Activated CD4-positive, alpha-beta T cell treated with anti-CD3 and anti-CD28 coated beads, Interleukin-2, amount 50 U/mL, for 1 hour (primary cell): Measurements from ENCODE around the gene RALGAPA2.

Experiments
- DNase-seq: peaks from one replicate; pipeline ENCODE4 v3.0.0-alpha.2; 2020

Gene RALGAPA2

DNA sequence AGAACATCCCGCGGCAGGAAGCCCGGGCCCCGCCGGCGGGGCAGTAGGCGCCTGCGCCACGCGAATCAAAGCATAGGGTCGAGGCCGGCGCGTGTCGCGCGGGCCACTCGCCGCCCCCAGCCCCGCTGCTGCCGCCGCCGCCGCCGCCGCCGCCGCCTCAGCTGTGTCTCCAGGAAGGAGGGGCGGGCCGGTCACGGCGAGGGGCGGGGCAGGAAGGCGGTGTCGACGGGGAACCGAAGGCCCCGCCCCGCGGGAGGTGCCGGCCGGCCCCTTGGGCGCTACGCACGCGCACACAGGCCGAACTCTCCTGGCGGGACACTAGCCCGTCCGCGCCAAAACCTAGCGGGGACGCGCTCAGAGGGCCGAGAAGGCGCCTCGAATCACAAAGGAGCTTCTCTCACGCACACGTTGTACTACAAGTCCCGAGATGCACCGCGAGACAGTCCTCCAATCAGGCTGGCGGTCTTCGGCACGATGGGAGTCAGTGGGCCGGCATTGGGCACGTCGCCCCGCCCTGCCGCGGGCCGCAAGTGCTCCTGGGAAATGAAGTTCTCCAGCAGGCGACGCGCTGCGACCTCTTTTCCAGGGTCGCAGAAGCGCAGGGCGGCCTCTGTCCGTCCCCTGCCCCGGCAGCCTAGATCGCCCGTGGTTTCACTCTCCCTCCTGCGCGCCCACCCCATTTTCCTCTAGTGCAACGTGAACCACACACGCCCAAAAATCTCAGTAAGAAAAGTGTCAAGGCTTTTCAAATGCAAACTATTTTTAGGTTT lies at the start of gene RALGAPA2:
TSS of gene RALGAPA2 (minus strand) at position 171 of the 770 bp plus-strand sequence. CDS start at position 7, 164 bp downstream.
- peak; percentile 93 for DNase-seq

DNA sequence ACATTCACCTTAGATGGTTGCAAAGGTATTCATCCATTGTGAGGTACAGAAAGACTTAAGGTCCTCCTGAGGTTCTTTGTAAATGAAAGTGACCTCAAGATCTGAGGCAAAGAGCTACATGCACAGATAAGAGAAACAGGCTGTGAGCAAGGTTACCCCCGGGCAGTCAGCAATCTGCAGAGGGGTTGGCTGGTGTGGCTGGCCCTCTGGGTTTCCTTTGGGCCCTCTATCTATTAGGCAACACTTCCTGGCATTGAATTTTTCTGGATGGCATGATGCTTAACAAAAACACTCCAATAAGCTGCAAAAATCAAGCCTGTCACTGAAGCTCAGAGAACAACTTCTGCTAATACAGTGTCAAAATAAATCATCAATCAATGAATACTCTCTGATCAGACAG lies 48.9 kb upstream of the RALGAPA2 start:
- DNase-seq = no peak

DNA sequence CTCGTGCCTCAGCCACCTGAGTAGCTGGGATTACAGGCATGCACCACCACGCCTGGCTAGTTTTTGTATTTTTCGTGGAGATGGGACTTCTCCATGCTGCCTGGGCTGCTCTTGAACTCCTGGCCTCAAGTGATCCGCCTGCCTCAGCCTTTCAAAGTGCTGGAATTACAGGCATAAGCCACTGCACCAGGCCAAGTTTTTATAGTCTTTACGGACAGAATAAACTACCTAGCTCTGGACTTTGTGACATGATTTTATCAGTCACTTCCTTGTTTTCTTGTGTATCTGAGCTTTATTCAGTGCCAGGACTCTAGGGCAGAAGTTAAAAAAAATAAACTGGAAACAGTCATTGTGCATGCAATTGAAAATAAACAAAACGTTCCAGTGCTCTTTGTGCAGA lies 46.7 kb upstream of the RALGAPA2 start:
- no peak for DNase-seq

DNA sequence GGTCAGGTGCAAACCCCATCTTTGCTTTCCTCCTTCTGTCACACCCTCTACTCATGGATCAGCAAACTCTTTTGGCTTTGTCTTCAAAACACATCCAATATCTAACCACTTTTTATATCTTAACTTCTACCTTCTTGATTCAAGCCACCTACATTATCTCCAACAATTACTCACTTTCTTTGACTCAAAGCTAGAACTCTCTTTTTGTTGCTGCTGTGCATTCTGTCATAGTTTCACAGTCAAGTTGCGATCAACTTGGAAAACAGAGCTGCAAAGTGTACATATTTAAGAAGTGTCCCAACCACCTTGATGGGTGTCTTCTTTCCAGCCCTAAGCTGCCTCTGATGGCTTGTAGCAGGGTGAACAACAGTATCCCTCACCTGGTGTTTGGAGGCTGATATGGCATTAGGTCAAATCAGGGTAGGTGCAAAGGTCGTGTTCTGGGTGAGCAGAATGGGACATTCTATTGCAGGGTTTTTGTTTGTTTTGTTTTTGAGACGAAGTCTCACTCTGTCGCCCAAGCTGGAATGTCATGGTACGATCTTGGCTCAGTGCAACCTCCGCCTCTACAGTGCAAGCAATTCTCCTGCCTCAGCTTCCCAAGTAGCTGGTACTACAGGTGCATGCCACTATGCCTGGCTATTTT lies 43.4 kb upstream of the RALGAPA2 start:
- DNase-seq = no peak

DNA sequence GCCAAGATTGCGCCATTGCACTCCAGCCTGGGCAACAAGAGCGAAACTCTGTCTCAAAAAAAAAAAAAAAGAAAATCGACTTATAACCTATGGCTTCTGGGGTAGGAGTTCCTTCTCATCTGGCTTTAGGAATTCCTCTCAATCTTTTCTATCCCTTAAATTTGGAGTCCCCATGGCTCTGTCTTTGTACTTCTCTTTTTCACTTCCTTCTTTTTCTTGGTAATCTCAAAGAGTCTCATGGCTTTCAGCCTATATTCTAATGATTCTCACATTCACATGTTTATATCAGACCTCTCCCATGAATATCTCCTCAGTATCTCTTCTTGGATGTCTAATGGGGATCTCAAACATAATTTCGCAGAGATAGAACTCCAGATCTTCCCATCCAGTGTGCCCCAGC lies 42.8 kb upstream of the RALGAPA2 start:
- DNase-seq = no peak

DNA sequence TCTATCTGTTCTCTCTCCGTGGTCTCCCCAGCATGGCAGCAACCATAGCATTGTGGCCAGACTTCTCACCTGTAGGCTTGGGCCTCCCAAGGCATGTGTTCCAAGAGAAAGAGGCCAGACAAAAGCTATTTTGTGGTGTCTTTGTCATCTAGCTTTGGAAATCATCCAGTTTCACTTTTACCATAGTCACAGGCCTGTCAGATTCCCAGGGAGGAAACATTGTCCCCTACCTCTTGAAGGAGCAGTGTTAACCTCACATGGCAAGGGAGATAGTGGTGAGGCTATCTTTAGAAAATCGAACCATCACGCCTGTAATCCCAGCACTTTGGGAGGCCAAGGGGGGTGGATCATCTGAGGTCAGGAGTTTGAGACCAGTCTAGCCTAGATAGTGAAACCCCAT lies 42.3 kb upstream of the RALGAPA2 start:
- DNase-seq = no peak

DNA sequence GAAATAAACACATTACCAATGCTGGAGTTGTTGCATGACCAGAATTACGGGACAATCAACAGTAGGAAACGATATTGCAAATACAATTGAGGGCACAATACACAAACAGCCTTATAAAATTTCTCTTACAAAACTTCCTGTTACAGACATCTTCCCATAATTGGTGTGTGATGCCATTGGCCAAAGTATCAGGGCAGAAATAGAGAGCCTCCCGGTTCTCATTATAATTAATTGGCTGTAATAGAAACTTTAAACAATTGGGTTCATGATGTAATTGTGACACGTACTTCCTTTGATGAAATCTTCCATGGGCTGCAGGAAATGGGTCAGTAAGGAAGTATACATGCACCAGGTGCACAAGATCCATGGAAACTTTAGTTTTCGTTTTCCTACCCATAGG lies 40.3 kb upstream of the RALGAPA2 start:
- DNase-seq = no peak

DNA sequence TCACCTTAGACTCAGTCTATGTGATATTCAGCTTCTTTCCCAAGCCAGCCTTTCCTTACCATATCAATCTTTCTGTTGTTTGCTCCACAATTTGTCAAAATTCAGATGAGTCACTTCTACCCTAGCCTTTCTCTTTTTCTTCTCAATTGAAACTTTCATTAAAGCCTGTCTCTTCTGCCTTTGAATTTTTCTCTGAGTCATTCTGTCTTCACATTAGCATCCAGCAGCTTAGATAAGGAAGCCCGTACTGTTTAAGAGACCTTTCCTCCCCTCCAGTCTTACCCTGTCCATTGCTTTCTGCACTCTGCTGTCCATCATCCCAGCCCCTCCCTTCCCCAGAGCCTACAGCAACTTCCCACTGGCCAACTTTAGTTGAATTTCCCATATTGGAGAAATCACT lies 34.9 kb upstream of the RALGAPA2 start:
- DNase-seq = no peak

DNA sequence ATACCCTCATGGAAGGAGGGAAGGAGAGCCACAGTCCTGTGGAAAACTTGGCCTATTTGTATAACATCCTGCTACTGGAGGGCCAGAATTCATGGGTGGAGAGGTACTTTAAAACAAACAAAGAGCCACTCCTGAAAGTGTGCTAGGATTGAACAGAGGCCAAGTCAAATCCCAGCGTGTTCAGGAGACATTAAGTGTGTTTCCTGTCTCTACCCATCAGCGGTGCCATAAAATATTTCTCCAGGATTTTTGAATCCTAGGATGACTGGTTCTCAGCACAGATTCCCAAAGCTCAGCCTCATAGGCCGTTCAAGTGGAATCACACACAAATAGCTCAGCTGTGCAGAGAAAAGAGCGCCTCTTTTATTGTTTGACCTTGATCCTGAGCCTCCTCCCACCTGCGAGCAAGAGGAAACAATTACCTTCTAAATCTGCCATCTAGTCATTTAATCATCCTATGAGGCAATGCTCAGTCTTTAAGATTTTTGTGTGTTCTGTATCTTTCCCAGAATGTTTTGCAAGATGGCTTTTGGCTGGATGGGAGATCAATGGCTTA lies 31.8 kb upstream of the RALGAPA2 start:
- no peak for DNase-seq

DNA sequence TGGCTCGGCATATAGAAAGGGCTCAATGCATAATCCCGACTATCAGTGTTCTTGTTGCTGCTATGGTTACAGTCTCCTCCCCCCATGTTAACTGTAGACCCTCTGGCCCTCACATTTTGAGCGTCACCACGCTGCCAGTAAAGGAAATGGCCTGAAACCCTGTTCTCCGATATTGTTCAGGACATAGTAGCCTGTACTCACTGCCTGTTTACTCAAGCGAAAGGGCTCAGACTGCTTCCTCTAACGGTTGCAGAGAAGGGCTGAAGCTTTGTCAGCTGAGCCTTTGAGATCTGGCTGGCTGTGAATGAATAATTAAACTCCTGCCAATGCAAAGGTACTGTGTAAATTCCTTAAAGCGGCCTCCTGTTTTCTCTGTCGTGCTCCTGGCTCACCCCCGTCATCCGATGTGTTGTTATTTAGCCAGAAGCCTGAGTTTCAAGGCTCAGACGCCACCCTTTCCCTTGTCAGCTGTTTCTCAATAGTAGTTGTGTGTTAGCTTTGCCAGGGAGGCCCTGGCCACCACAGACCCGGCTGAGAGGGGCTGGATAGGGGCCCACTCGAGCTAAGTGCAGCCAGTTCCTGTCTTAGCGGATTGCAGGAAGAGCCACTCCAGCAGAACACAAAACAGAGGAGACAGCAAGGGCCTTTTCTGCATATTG lies 31.2 kb upstream of the RALGAPA2 start:
- DNase-seq = no peak

DNA sequence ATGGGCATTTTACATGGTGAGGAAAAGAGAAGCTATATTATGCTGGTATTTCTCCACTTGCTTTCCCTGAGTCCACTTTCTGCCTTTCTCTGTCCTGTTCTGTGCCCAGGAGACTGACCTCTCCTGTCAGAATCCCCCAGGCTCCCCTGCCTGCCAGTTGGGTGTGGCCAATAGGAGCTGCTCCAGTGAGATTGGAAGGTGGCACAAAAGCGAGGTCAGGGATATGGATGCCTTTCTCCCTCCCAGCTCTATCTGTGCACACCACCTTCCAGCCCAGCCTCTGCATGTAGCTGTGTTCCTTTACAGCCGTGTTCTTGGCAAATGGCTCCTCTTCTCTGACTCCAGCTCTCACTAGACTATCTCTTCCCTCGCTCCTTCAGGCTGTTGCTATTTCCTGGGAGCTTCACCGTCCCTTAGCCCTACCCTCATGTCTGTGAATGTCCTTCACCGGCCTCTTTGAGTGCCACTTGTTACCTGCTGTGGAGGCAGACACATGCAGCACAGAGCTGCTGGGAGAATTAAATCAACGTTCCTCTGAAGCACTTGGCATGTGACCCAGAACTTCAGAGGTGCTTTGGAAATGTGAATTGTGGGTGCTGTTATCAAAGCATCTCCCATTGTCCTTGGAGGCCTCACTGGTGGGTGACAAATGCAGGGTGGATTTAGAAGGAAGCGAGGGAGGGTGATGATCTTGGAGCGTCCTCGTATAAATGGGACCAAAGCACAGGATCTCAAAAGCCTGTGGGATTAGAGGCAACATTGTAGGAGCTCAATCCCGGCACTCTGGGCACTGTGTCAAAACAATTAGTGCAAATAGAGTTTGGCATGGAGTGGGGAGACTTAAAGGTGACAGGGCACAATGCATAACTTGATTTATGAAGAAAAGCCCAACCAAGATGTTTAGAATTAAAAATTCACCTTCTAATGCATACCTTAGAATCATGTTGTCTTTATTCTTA lies 28.9 kb upstream of the RALGAPA2 start:
- DNase-seq = no peak

DNA sequence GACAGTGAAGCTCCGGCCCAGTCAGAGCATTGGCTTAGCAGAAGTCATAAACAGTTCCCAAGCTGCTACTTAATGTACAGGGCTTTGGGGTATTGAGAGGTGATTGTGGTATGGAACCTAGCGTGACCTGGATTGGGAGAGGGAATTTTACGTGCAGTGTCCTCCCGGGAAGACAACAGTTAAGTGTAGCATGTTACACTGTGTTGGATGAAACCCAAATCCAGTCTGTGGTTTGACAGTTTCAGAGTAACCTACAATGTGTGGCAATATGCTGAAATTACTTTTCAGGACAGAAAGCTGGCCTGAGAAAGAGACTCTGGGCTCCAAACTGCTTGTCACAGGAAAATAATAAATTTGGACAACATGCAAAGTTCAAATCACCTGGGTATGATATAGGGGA lies 28.1 kb upstream of the RALGAPA2 start:
- DNase-seq = no peak

DNA sequence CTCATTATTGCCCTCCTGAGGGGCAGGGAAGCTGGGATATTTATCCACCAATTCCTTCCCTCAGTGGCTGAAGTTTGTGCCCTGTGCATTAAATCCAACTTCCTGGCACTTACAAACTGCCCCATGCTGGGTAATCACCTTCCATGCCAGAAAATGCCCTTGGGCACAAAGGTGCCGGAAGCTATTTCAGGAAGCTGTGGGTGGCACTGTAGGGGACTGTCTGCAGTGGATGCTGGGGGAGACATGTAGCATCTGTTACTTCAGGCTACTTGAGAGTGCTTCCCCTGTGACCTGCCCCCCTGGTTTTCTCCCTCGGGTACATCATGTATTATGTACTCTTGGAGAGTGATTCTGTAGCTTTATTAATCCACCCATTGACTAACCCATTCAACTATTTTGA lies 24.7 kb upstream of the RALGAPA2 start:
- no peak for DNase-seq

DNA sequence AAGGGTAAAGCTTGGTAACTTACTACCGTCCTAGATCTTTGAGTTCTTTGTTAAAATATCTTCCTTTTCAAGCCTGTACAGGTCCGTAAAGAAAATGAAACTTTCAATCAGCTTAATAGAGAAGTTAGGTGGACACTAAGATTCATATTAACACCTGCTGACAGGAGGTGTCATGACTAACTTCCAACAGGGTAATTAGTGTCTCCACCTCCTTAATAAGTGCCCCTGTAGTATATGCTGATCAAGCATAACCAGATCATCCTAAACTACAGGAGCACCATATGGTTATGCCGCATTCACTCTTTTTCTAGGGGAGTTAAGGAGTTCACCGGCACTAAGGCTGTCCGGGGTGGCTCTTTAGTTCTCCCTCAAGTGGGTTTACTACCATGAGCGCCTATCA lies 23.9 kb upstream of the RALGAPA2 start:
- no peak for DNase-seq

DNA sequence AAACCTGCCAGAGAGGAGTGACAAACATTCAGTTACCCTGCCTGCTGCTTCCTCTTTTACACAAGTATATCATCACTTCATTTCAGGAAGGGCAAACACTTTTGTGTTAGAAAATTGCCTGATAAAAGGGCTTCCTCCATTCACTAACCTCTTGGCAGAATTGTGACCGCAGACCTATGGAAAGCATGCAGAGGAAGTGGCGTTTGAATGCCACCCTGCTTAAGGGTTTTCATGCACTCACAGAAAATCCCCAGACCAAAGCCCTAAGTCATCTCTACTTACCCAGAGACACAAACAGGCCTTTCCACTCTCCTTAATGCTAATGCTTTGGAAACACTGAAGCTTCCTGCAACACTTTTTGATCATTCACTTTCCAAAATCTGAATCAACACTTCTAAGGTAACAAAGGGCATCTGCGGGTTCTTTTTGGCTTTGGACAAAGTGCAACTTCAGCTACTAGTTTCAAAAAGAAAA lies 22.1 kb upstream of the RALGAPA2 start:
- no peak for DNase-seq

DNA sequence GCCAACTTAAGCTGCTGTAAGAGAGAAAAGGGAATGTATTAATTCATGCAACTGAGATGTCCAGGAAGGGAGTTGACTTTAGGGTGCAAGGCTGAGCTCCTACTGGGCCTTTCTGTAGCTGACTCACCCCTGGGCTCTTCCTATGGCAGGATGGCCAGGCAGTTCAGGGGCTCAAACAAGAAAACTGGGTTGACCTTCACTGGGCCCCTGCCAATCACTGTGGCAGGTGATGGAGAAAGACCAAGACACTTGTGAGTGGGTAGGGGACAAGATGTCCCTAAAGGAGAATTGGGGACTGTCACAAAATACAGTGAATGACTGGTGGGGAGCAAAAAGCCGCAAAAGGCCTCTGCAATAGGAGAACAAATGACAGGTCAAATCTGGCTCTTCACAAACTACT lies 21.5 kb upstream of the RALGAPA2 start:
- no peak for DNase-seq

DNA sequence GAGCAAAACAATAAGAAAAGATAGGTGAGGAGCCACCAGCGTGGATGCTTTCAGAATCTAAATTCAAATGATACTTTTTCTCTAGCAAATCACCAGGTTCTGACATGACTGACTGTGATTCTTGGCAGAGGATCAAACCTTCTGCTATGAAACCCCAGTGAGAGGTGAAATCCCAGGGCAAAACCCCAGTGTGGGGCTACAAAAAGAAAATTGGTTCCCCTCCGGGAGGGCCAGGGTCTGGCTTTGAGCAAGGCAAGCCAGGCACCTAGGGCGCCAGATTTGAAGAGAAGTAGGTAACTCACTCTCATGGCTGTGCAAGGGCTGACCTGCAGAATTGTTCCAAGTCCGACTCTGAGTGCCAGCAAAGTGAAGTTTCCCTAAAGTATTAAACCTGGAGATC lies 20.2 kb upstream of the RALGAPA2 start:
- no peak for DNase-seq

DNA sequence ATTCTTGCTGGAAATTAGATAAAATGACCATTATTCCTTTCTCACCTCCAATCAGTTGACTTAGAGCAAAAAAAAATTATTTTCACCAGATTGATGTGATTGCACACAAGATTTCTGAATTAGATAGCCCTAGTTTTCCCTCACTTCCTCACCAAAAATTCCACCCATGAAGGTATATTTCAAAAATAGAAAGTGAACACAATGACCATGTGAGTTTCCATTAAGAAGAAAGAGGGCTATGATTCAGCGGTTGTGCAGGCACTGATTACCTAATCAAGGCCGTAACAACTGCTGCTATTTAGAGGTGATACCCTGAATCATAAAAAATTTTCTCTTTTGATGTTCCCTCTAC lies 19.5 kb upstream of the RALGAPA2 start:
- no peak for DNase-seq

DNA sequence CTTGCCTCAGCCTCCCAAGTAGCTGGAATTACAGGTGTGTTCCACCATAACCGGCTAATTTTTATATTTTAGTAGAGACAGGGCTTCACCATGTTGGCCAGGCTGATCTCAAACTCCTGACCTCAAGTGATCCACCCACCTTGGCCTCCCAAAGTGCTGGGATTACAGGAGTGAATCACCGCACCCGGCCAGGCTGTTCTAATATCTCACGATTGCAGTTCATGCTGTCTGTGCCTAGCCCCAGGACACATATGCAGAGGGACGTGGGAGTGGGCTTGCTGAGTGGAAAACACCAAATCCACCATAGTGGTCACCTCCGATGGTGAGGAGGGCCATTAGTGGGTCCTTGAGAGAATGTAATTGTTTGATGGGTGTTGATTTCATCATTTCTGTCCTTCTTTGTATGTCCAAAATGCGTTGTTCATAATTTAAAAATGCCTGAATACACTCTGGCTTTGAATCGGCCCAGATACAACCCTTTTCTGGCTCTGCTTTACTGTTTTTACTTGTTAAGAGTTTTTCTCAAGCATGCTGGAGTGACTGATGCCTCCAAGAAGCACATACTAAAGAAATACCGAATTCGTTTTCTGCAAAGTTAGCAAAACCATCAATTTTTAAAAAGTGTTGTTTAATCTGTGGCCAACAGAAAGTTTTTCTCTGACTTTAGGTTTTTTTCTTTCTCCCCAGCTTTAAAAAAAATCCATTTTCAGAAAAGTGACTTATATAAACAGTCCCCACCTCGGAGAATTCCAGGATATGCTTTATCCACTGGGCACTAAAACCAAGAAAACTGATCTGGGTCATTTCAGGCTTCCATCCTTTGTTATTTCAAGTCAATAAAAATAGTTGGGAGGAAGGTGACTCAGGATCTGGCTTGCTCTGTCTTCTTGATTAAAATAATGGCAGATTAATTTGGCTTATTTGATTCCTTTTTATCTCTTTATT lies 18.8 kb upstream of the RALGAPA2 start:
- DNase-seq = no peak

DNA sequence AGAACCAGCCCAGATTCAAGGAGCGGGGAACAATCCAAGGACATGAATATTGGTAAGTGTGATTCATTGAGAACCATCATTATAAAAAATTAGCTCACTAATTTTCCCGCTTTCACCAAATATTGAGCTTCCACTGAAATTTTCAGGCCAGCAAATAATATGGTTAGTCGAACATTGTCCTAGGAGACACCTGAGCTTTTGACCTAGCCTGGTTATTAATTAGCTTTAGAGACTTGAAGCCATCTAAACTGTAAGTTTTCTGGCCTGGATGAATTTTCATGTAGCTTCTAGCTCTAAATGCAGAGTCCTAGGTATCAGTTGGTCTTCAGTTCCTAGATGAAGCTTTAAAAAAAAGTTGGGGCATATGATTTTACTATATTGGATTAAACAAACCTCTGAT lies 17.1 kb upstream of the RALGAPA2 start:
- no peak for DNase-seq

DNA sequence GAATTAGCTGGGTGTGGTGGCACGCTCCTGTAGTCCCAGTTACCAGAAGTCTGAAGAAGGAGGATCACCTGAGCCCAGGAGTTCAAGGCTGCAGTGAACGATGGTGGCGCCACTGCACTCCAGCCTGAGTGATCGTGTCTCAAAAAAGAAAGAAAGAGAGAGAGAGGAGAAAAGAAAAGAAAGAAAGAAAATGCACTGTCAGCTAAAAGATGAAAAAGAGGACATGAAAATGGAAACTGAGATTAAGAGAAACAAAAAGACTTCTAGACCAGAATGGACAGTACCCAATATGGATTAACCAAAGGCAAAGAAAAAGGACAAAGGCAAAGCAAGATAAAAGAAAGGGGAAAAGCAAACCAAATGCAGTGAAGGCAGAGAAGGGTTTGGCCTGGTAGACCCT lies 9.0 kb upstream of the RALGAPA2 start:
- DNase-seq = no peak

DNA sequence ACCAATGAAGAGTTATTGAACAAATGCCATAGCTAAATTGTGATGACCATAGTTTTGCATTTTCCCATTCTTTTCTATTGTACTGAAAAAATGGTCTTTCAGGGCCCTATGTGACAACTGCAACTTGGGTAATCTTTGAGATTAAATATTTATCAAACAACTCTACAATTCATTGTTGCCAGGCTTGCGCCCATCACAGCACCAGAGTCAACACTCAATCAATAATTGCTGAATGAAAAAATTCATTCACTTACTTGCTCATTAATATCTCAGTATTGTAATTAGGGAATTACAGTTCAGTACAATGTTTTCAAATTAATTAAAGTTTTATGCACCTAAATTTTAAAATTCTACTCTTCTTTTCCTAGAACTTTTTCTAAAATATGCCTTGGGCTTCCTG lies 7.7 kb upstream of the RALGAPA2 start:
- no peak for DNase-seq
